IPS-18c (cell line): ENCODE measurements around the gene ENAH.

Experiments
- H3K4me3 ChIP-seq: 2 replicates; pipeline ENCODE4 v1.7.0; 2013; ENCODE audit warnings: low read depth, mild to moderate bottlenecking, low read length, moderate library complexity; ENCODE audit not compliant: insufficient read depth
- H3K9me3 ChIP-seq: one replicate; pipeline ENCODE4 v1.6.1; 2013; ENCODE audit warnings: mild to moderate bottlenecking, low read length, moderate library complexity; ENCODE audit not compliant: control insufficient read depth, insufficient read depth

The ENAH gene

GRCh38 chr1:225451840-225452515 is 200.9 kb downstream of the ENAH start:
- Histone ChIP-seq H3K4me3 (no peak overlapping the region), H3K9me3 (no peaks in the 10 kb centered on the region)

DNA sequence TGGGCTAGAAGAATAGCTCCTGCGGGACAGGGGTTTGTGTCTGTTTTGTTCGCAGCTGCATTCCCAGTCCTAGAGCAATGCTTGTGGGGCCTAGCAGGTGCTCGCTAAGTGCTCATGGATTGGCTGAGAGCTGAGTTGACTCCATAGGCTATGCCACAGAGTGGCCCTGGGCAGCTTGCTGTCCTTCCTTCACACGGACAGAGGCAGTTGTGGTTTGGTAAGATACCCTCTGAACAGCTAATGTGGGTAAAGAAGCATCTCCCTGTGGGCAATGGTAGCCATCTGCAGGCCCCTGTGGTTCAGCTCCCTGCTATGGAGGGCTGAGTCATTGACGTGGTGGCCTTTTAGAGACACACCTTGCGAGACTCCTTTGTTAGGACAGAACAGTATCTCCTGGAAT is 201.6 kb downstream of the ENAH start:
- H3K9me3 ChIP-seq: no peaks in the 10 kb centered on the region
- H3K4me3 ChIP-seq: no peak overlapping the region

DNA sequence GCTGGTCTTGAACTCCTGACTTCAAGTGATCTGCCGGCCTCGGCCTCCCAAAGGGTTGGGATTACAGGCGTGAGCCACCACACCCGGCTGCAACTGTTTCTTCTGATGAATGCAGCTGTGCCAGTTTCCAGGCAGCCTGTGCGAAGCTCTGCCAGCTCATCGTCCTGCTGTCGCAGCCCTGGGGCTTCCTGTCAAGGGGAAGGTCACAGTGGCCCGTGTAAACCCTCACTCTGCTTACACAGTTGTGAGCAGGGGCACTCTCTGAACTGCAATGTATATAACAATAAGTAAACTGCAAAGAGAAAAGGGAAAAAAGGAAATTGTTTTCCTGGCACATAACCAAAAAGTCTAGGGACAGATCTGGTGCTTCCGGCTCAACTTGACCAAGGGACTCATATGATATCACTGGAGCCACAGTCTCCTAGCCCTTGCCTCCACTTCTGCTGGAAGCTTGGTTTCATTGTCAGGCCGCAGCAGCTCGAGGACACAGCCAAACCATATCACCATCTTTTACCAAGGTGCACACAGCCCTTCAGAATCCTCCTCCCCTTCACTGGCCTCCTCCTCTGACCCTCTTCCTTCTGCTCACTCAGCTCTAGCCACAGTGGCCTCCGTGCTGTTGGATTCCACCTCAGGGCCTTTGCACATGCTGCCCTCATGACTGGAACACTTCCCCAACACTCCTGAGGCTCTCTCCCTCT is 202.3 kb downstream of the ENAH start:
- no peak overlapping the region for H3K4me3 ChIP-seq
- H3K9me3 ChIP-seq: no peaks in the 10 kb centered on the region

DNA sequence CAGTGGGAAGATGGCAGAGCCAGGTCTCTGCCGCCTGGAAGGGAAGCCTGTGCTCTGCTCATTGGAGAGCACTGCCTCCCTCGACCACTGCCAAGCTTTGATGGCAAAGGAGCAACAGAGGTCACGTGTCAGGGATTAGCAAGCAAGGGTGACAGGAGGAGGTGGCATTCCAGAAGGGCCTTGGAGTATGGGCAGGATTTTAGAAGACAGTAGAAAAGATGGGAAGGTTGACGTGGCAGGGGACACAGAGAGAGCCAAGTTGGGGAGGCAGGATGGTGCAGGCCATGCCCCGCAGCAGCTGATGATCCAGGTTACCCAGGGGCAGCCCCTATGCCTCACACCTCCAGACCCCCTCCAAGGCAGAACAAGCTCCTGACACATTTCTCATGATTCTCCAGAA is 203.1 kb downstream of the ENAH start:
- Histone ChIP-seq H3K4me3 (no peak overlapping the region), H3K9me3 (no peaks in the 10 kb centered on the region)

GRCh38 chr1:225449261-225449660 is 203.7 kb downstream of the ENAH start:
- Histone ChIP-seq H3K4me3 (no peak overlapping the region), H3K9me3 (no peaks in the 10 kb centered on the region)

- Histone ChIP-seq H3K4me3 (no peak overlapping the region), H3K9me3 (no peaks in the 10 kb centered on the region)
Observed at GRCh38 chr1:225448146-225448805, 204.6 kb downstream of the ENAH start.

- Histone ChIP-seq H3K9me3 (no peaks in the 10 kb centered on the region), H3K4me3 (no peak overlapping the region)
Observed at GRCh38 chr1:225447650-225448089, 205.3 kb downstream of the ENAH start.

- H3K4me3 ChIP-seq: no peak overlapping the region
- H3K9me3 ChIP-seq: no peaks in the 10 kb centered on the region
Observed at GRCh38 chr1:225446981-225447615, 205.8 kb downstream of the ENAH start.

DNA sequence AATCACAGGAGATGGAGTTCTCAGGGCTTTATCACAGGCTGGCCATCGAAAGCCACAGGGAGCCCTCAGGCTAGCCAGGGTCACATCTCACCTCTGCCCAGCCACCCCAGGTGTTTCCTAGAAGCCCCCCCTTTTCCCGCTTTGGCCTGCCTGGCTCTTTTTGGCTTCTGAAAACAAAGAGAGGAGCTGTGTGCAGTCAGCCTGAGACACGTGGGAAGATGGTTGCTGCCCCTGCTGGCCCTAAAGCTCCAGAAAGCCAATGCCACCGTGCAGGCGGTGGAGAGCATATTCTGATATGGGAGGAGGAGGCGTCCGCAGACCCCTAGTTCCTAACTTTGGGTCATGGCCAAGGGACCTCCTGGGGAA is 206.3 kb downstream of the ENAH start:
- no peak overlapping the region for H3K4me3 ChIP-seq

GRCh38 chr1:225445639-225446594 is 207.0 kb downstream of the ENAH start:
- no peaks in the 10 kb centered on the region for H3K9me3 ChIP-seq
- no peak overlapping the region for H3K4me3 ChIP-seq

More for the DNA sequence above, 206.3 kb downstream of the ENAH start:
- no peaks in the 10 kb centered on the region for H3K9me3 ChIP-seq

- Histone ChIP-seq H3K9me3 (no peaks in the 10 kb centered on the region), H3K4me3 (no peak overlapping the region)
Observed at GRCh38 chr1:225442123-225442505, 210.8 kb downstream of the ENAH start.

DNA sequence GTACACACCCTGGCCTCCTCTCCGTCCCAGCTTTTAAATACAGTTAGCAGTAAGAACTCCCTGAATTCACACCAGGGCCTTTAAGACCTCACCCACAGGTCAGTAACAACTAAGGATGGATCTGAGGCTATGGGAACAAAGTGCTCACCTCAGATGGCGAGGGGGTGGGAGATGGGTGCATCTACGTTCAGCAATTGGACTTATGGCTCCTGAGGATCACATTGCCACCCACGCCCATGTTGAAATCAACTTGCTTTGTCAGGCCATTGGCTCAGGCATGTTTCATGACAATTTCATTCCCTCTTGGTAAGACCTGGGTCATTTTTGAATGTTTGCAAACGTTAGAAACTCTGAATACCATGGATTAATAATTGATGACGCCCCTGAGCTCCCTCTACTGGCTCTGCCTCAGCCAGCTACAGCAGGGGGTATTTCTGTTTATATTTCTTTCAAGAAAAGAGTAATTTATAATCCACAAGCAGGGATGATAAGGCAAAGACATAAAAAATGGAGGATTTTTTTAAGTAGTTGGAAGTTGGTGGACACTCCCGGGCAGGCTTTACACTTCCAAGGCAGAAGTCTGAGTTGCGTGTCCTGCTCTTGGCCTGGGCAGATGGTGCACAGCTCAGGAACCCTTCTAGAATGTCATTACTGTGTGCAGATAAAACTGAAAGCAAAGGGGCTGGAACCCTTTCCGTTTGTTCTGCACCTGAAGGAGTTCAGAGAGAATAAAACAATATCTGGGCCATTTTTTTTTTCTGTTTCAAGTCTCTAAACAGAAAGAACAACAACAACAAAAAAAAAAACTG is 211.4 kb downstream of the ENAH start:
- H3K9me3 ChIP-seq: no peaks in the 10 kb centered on the region
- no peak overlapping the region for H3K4me3 ChIP-seq

DNA sequence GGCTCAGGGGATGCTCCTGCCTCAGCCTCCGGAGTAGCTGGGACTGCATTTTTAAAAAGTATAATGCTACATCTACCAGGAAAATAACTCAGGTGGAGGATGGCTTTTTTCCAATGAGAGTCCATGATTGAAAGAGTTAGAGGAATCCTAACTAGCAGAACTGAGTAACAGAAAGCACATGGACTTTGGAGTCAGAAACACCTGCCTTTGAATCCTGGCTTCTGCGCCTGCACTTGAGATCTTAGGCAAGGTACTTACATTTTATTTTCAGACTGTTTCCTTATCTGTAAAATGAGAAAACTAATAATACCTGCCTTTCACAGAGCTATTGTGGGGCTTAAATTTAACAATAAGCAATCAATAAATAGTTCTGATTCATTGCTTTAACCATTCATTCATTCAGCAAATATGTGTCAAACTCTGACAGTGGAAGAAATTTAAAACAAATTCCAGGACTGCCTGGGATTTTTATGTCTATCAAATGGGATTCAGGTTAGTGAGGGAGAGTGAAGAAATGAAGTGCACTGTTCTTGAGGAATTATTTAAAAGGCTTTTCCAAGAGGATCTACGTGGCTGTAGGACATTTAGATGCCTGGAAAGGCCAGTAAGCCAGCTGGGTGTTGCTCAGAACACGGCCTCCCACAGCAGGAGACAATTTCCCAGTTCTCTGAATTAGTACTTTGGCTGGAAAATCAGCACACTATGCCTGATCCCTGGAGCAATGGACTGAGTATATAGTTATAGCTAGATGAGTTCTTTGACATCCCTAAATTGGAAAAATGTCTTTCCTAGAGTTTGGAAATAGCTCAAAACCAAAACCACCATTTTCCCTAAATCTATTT is 212.3 kb downstream of the ENAH start:
- no peaks in the 10 kb centered on the region for H3K9me3 ChIP-seq
- H3K4me3 ChIP-seq: no peak overlapping the region

GRCh38 chr1:225437710-225438437 is 215.0 kb downstream of the ENAH start:
- no peak overlapping the region for H3K4me3 ChIP-seq
- H3K9me3 ChIP-seq: no peaks in the 10 kb centered on the region
